CD4-positive, alpha-beta T cell treated with Interleukin-10 for 1 hour (primary cell): ENCODE results near the gene CYP2S1.

ENCODE experiments used
- DNase-seq: peaks from one replicate; pipeline ENCODE4 v3.0.0-alpha.2; 2020

The CYP2S1 gene

DNA sequence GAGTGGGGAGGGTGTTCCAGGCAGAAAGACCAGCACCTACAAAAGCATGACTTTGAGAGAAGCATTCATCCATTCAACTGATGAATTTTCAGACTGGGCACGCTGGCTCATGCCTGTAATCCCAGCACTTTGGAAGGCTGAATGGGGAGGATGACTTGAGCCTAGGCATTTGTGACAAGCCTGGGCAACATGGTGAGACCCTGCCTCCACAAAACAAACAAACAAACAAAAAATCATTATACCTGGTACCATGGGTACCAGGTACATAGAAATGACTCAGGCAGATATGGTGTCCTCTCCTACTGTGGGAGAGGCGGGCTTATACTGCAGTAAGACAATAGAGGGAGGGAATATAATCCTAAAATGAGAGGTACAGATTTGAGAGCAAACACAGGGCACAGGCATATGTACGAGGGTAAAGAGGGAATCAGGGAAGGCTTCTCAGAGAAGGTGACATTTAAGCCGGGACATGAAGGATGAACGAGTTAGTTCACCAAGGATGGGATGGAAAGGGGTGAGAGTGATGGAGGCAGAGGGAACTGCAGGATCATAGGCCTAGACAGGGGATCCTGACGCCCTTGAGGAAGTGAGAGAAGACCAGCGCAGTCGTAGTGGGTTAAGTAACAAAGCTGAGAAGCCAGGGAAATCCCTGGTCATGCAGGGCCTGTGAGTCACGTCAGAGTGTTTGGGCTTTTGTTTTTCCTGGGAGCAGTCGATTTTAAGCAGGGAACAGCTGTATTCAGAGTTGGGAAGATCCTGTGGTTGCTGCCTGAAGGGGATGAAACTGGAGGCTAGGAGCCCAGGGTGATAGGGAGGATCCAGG lies 2.9 kb downstream of the CYP2S1 start:
- no peak for DNase-seq

DNA sequence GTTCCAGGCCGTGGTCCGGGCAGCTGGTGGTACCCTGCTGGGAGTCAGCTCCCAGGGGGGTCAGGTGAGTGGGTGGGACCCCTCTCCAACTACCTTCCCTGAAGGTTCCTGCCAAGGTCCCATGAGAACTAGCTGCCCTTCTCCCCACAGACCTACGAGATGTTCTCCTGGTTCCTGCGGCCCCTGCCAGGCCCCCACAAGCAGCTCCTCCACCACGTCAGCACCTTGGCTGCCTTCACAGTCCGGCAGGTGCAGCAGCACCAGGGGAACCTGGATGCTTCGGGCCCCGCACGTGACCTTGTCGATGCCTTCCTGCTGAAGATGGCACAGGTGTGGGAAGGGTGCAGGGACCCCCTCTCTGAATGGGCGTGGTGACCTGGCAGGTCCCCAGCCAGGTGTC lies 5.5 kb downstream of the CYP2S1 start:
- no peak for DNase-seq

DNA sequence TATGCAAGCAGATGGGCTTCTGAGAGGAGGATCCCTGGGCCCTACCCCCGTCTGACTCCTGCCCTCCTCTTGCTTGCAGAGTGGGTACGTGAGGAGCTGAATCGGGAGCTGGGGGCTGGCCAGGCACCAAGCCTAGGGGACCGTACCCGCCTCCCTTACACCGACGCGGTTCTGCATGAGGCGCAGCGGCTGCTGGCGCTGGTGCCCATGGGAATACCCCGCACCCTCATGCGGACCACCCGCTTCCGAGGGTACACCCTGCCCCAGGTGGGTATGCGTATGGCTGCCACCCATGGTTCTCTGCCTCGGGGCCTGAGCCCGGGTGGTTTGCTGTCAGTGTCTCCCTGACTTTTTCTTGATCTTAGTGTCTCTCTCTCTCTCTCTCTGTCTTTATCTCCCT lies 10.4 kb downstream of the CYP2S1 start:
- no peak for DNase-seq

DNA sequence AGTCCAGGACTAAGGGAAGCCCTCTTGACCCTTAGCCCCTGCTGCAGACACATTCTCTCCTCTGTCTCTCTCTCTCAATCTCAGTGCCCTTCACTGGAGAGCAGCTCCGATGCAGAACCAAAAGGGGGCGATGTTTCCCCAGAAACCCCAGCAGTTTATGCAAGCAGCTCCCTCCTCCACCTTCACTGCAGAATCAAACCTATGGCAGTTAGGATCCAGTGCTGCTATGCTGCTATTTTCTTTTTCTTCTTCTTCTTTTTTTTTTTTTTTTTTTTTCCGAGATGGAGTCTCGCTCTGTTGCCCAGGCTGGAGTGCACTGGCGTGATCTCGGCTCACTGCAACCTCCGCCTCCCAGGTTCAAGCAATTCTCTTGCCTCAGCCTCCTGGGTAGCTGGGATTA lies 11.3 kb downstream of the CYP2S1 start:
- peak; percentile 90 for DNase-seq

DNA sequence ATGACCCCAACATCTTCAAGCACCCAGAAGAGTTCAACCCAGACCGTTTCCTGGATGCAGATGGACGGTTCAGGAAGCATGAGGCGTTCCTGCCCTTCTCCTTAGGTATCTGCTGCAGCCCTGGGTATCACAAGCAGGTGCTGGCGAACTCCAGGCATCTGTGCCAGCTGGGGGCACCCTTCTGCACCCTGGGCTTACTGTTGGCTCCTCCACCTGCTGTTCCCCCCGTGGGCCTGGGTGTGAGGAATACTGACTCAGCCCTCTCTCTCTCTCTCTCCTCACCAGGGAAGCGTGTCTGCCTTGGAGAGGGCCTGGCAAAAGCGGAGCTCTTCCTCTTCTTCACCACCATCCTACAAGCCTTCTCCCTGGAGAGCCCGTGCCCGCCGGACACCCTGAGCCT lies 13.0 kb downstream of the CYP2S1 start:
- no peak for DNase-seq

GRCh38 chr19:41206456-41206855 lies 13.4 kb downstream of the CYP2S1 start:
- DNase-seq: no peak

DNA sequence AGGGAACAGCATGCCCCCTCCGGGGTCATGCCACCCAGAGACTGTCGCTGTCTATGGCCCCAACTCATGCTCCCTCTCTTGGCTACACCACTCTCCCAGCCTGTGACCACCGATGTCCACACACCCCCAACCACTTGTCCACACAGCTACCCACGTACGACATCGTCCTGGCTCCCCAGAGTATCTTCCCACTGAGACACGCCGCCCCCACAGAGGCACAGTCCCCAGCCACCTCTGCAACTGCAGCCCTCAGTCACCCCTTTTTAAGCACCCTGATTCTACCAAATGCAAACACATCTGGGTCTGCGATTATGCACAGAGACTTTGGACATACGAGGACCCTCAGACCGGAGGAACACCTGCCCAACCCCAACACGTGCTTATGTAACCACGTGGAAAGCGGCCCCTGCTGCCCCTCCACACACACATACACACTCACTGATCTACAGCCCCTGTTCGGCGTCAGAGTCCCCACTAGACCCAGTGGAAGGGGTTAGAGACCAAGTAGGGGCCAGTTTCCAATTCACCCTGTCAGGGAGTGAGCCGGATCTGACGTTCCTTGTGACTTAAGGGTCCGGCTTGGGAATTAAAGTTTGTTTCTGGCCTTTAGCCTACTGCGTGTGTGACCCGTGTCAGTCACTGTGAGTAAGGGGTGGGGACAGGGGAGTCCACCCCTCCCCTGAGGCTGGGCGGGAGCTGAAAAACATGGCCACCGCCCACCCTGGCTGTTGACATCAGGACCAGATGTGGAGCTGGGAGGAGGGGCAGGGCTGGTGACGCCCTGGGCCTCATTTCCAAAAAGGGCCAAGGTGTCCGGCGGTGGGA lies 14.1 kb downstream of the CYP2S1 start:
- no peak for DNase-seq

GRCh38 chr19:41214161-41214560 lies 21.1 kb downstream of the CYP2S1 start:
- no peak for DNase-seq

DNA sequence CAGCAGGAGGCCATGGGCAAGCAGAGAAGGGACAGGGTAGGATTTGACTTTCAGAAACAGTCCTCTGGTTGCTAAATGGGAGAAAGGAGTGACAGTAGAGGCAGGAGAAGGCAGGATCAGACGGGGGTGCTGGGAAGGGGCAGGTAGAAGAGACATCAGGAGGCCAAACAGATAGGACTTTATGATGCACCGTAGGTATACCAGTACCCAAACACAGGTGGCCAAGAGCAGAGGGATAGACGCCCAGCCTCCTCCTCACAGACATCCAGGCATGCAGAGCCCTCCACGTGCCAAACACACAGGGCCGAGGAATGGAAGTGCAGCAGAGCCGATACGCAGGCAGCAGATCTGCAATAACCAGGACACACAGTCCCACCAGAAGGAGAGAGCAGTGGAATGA lies 24.7 kb downstream of the CYP2S1 start:
- DNase-seq: no peak

GRCh38 chr19:41218249-41218614 lies 25.2 kb downstream of the CYP2S1 start:
- DNase-seq: no peak

DNA sequence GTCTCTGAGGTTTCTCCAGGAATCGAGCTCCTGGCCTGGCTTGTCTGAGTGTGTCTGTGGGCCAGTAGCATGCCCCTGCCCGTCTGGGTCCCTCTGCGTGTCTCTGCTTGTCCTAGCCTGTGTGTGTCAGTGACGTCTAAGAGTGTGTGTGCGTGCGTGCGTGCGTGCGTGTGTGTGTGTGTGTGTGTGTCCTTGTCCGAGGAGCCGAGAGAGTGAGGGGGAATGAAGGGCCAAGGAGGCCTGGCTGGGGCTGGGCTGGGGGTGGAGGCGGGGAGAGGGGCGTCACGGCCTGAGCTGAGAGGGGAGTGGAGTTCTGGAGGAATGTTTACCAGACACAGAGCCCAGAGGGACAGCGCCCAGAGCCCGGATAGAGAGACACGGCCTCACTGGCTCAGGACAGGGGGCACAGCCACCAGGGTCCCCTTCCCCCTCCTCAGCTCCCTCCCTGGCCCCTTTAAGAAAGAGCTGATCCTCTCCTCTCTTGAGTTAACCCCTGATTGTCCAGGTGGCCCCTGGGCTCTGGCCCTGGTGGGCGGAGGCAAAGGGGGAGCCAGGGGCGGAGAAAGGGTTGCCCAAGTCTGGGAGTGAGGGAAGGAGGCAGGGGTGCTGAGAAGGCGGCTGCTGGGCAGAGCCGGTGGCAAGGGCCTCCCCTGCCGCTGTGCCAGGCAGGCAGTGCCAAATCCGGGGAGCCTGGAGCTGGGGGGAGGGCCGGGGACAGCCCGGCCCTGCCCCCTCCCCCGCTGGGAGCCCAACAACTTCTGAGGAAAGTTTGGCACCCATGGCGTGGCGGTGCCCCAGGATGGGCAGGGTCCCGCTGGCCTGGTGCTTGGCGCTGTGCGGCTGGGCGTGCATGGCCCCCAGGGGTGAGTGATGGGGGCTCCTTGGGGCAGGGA lies 25.8 kb downstream of the CYP2S1 start, which contains the start of gene AXL:
Gene AXL, plus strand, starts transcription at position 609 of the 893 bp plus-strand sequence. Its CDS starts 170 bp downstream, at position 779.
- no peak for DNase-seq

DNA sequence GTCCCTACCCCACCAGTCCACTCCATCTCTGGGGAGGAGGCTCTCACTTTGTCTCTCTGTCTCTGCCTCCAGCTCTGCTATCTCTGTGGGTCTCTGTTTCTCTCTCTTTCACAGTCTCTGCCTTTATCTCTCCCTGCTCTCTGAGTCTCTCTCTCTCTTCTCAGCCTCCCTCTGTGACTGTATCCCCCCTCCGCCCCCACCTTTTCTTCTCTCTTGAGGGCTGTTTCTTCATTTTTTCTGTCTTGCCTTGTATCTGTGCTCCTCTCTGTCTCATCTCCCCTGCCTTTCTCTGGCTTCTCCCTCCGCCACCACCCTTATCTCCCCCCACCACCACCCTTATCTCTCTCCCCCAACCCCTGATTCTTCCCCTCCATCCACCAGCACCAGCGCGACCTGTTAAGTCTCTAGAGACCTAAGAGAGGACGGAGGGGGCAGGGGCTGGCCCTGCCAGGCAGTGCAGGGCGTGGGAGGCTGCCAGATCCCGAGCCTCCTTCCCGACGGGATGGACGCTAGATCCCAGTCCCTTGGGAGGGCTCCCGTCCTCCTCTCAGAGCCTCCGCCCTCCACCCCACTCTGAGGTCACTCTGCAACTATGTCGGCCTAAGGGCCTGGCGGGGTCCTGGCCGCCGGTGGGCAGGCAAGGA lies 27.0 kb downstream of the CYP2S1 start:
- DNase-seq: no peak

DNA sequence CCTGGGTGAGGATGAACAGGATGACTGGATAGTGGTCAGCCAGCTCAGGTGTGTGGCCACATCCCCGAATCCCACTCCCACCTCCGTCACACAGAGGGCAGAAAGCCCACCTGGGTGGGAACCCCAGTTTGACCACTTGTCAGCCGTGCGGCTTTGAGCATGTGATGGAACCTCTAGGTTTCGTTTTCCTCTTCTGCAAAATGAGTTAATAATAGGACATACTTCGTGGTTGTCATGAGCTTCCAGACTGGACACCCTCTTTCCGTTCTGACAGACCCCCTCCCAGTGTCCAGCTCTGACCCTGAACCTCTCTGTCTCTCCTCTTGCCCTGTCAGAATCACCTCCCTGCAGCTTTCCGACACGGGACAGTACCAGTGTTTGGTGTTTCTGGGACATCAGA lies 27.8 kb downstream of the CYP2S1 start:
- DNase-seq: no peak

DNA sequence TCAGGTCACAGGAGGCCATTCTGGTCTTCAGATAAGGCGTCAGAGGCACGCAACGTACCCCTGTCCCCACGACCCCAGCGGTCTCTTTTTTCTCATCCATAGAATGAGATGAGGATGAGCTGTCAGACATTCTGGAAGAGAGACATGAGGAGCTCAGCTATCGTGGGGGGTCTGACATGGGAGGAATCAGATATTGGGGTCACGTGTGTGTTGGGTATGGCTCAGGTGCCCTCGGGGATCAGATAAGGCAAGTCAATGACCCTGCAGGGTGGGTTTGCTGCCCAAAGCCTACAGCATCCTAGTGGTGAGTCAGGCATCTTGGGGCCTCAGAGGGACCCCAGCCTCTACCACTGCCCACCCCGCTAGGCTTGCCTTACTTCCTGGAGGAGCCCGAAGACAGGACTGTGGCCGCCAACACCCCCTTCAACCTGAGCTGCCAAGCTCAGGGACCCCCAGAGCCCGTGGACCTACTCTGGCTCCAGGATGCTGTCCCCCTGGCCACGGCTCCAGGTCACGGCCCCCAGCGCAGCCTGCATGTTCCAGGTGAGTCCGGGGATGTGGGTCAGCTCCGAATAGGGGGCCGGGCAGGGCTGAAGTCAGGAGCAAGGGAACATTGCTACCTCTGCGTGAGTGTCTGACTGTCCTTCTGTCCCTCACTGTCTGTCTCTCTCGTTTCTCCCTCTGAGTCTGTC lies 28.6 kb downstream of the CYP2S1 start:
- DNase-seq: no peak

DNA sequence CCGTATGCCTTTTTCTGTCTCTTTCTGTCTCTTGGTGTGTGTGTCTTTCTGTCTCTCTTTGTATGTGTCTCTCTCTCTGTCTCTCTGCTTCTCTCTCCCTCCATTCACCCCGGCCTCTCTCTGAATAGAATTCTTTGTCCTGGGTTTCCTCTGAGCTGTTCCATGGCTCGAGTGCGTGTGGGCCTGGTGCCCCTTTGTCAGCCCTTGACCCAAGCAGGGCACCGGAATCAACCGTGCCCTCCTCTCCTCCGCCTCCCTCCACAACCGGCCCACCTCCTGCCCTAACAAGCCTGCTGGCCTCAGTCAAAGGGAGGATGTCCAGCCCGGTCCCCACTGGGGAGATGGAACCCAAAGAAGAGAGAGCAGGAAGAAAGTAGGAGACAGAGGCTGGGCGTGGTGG lies 29.2 kb downstream of the CYP2S1 start:
- DNase-seq: no peak

DNA sequence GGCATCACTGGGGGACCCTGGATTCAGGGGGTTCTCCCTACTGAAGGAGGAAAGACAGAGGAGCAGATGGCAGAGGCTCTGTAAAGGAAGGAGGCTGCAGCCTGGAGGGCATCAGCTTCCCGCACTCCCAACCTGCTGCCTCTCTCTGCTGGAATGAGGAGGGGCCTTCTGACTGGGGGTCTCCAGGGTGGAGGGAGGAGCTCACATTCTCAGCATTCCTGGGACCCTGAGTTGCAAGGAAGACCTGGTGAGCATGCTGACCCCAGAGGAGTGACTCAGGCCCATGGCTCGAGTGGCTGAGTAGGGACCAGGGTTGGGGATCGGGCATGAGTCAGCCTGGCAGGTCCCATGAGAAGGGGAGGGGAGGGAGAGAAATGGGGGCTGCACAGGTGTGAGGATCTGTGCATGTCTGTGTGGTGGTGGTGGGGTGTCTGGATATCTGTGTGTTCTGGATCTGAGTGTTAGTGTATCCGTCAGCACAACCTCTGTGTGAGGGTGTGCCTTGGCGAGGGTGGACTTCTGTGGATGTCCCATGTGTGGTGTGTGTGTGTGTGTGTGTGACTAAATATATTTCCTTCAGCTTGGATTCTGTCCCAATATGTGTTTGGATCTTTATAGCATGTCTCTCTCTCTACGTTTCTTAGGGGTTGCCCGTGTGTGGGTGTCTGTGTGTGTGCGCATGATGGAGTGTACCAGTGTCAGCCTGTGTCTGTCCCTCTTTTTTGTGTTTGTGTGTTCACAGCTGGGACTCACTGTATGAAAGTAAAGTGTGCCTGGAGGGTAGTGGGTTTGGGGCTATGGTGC lies 30.6 kb downstream of the CYP2S1 start:
- DNase-seq: no peak

GRCh38 chr19:41224632-41225031 lies 31.6 kb downstream of the CYP2S1 start:
- no peak for DNase-seq

DNA sequence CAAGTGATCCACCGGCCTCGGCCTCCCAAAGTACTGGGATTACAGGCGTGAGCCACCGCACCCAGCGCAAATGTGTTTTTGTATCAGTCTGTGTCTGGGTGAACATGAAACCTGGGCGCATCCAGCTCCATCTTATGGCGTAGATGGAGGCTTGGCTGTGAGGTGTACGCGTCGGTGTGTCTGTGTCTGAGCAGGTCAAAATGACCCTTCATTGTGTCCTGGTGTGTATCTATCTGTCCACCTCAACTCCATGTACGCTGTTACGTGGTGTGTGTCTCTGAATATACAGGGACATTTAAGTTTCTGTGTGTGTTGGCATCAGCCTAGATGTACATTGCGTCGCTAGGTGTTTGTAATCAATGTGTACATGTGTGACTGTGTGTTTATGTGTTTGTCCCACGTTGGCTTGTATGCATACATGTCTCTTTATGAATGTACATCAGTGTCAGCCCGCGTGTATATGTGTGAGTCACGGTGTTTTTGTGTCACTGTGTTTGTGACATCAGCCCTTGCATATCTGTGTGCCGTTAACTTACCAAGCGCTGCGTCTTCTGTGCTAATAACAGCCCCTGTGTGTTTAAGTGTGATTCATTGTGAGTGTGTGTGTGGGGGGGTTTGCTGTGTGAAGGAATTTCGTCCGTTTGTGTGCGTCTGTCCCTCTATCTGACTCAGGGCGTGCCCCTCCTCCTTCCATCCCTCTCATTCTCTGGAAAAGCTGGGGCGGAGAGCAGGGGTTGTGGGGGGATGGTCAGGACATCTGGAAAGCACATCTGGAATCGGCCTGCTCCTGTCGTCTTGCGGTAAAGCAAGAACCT lies 32.4 kb downstream of the CYP2S1 start:
- no peak for DNase-seq

GRCh38 chr19:41226053-41226873 lies 33.2 kb downstream of the CYP2S1 start:
- DNase-seq: peak; percentile 29
